Mesenchymal stem cell (in vitro differentiated cells and primary cell): ENCODE data around the gene TC2N.
"Not testable (repeated sequence)": the region's sequence is repeated elsewhere in the genome, so short reads cannot be mapped to it uniquely, and the experiment has no call there.

Experiments used
- DNase-seq: peaks from one replicate; pipeline ENCODE4 v3.0.0-alpha.2; 2013
- H2AFZ ChIP-seq: one replicate; pipeline ENCODE4 v1.6.1; 2013; ENCODE audit warnings: low read depth, mild to moderate bottlenecking, control low read depth, inconsistent platforms, low read length, moderate library complexity
- H2AK5ac ChIP-seq: 2 replicates; pipeline ENCODE4 v1.6.1; 2013; ENCODE audit warnings: low read length, moderate library complexity, mild to moderate bottlenecking, inconsistent platforms; ENCODE audit not compliant: severe bottlenecking
- H2BK120ac ChIP-seq: one replicate; pipeline ENCODE4 v1.6.1; 2013; ENCODE audit warnings: low read depth, mild to moderate bottlenecking, inconsistent platforms, low read length, moderate library complexity
- H2BK12ac ChIP-seq, 2 experiments: one replicate each; pipeline ENCODE4 v1.6.1; 2013; ENCODE audit warnings: inconsistent platforms in 2 of 2, low read length in 2 of 2, mild to moderate bottlenecking in 2 of 2, moderate library complexity in 2 of 2, control low read depth in 1 of 2
- H2BK15ac ChIP-seq: one replicate; pipeline ENCODE4 v1.6.1; 2013; ENCODE audit warnings: mild to moderate bottlenecking, low read depth, inconsistent platforms; ENCODE audit not compliant: poor library complexity, severe bottlenecking
- H2BK5ac ChIP-seq: 2 replicates; pipeline ENCODE4 v1.6.1; 2013; ENCODE audit warnings: low read depth, mild to moderate bottlenecking, low read length, control low read depth, inconsistent platforms; ENCODE audit not compliant: poor library complexity, severe bottlenecking
- H3K14ac ChIP-seq, 2 experiments: one replicate each; pipeline ENCODE4 v1.6.1; 2013; ENCODE audit warnings: inconsistent platforms in 2 of 2, low read length in 2 of 2, control low read depth in 1 of 2, mild to moderate bottlenecking in 1 of 2, moderate library complexity in 1 of 2
- H3K18ac ChIP-seq, 2 experiments: one replicate each; pipeline ENCODE4 v1.6.1; 2013; ENCODE audit warnings: inconsistent platforms in 2 of 2, low read length in 2 of 2, control low read depth in 1 of 2, low read depth in 1 of 2, mild to moderate bottlenecking in 1 of 2
- H3K23ac ChIP-seq, 2 experiments: one replicate each; pipeline ENCODE4 v1.6.1; 2013; ENCODE audit warnings: inconsistent platforms in 2 of 2, low read length in 2 of 2, mild to moderate bottlenecking in 2 of 2, moderate library complexity in 2 of 2, control low read depth in 1 of 2
- H3K27ac ChIP-seq: 2 replicates; pipeline ENCODE4 v1.5.1; 2013; ENCODE audit warnings: mild to moderate bottlenecking, moderate library complexity, low read length, control low read depth, inconsistent platforms; ENCODE audit not compliant: poor library complexity, severe bottlenecking
- H3K27me3 ChIP-seq, 2 experiments: 2 replicates each; pipeline versions ENCODE4 v1.6.1 to v1.7.0; 2013; ENCODE audit warnings: low read length in 2 of 2, mild to moderate bottlenecking in 2 of 2, moderate library complexity in 2 of 2, control low read depth in 1 of 2, inconsistent platforms in 1 of 2; ENCODE audit not compliant: control insufficient read depth in 1 of 2, insufficient read depth in 1 of 2
- H3K36me3 ChIP-seq, 2 experiments: 2 replicates each; pipeline versions ENCODE4 v1.6.1 to v1.7.0; 2013; ENCODE audit warnings: low read length in 2 of 2, control low read depth in 1 of 2, inconsistent platforms in 1 of 2, low read depth in 1 of 2, mild to moderate bottlenecking in 1 of 2; ENCODE audit not compliant: insufficient read depth in 2 of 2, control insufficient read depth in 1 of 2
- H3K4ac ChIP-seq, 2 experiments: one replicate each; pipeline ENCODE4 v1.6.1; 2013; ENCODE audit warnings: inconsistent platforms in 2 of 2, low read length in 2 of 2, mild to moderate bottlenecking in 2 of 2, moderate library complexity in 2 of 2, control low read depth in 1 of 2, low read depth in 1 of 2
- H3K4me1 ChIP-seq: 2 replicates; pipeline ENCODE4 v1.6.1; 2013; ENCODE audit warnings: low read depth, low read length, control low read depth; ENCODE audit not compliant: control insufficient read depth, insufficient read depth
- H3K4me2 ChIP-seq: 2 replicates; pipeline ENCODE4 v1.6.1; 2013; ENCODE audit warnings: low read length, mild to moderate bottlenecking, inconsistent platforms; ENCODE audit not compliant: poor library complexity, severe bottlenecking
- H3K4me3 ChIP-seq, 2 experiments: 2 replicates each; pipeline versions ENCODE4 v1.5.1 to v1.7.0; 2013; ENCODE audit warnings: low read length in 2 of 2, mild to moderate bottlenecking in 2 of 2, control low read depth in 1 of 2, low read depth in 1 of 2; ENCODE audit not compliant: insufficient read depth in 1 of 2
- H3K79me1 ChIP-seq: replicated peaks from 2 replicates; pipeline ENCODE4 v1.6.1; 2013; ENCODE audit warnings: mild to moderate bottlenecking, control low read depth, low read length, inconsistent platforms; ENCODE audit not compliant: poor library complexity, severe bottlenecking
- H3K9ac ChIP-seq: 2 replicates; pipeline ENCODE4 v1.7.0; 2013; ENCODE audit warnings: mild to moderate bottlenecking, low read length, moderate library complexity
- H3K9me3 ChIP-seq: 2 replicates; pipeline ENCODE4 v1.7.0; 2013; ENCODE audit warnings: mild to moderate bottlenecking, low read length; ENCODE audit not compliant: control insufficient read depth
- H4K8ac ChIP-seq: one replicate; pipeline ENCODE4 v1.6.1; 2013; ENCODE audit warnings: inconsistent platforms, mild to moderate bottlenecking, low read length, moderate library complexity
- H4K91ac ChIP-seq: one replicate; pipeline ENCODE4 v1.6.1; 2013; ENCODE audit warnings: mild to moderate bottlenecking, low read length, inconsistent platforms
- WGBS: methylation state at CpG from one replicate; pipeline ENCODE4 v1.1.7; 2013; ENCODE audit warnings: mixed read lengths; 5-methylcytosine and 5-hydroxymethylcytosine counted together

TC2N gene

GRCh38 chr14:91847693-91848092 lies 19.6 kb downstream of the TC2N start:
- H3K27ac ChIP-seq = no peak overlapping the region
- no peaks in the 10 kb centered on the region for H3K4me1 ChIP-seq
- H4K91ac ChIP-seq = no peak overlapping the region
- H3K9ac ChIP-seq = no peak overlapping the region
- no peak overlapping the region for H4K8ac ChIP-seq
- H3K9me3 ChIP-seq = no peaks in the 10 kb centered on the region
- DNase-seq = no peak
- no peak overlapping the region for H2BK5ac ChIP-seq
- H3K36me3 ChIP-seq = no peaks in the 10 kb centered on the region
- H2AK5ac ChIP-seq = no peak overlapping the region
- H3K4me3 ChIP-seq = no peak overlapping the region
- no peak overlapping the region for H2BK120ac ChIP-seq
- H3K4ac ChIP-seq = no peak overlapping the region
- H3K4me2 ChIP-seq = no peak overlapping the region
- H2BK15ac ChIP-seq = no peak overlapping the region
- peaks cover 0 to 16% of the 10 kb centered on the region in 2 experiments for H3K27me3 ChIP-seq
- no peak overlapping the region for H3K14ac ChIP-seq
- H3K23ac ChIP-seq = no peak overlapping the region
- no peaks in the 10 kb centered on the region for H3K79me1 ChIP-seq
- no CpG with 5 or more reads among the region's 1 CpG for WGBS
- no peak overlapping the region for H3K18ac ChIP-seq
- H2AFZ ChIP-seq = no peak overlapping the region
- H2BK12ac ChIP-seq = no peak overlapping the region

- H2BK15ac ChIP-seq = no peak overlapping the region
- no peak overlapping the region for H3K4me2 ChIP-seq
- no peak overlapping the region for H3K23ac ChIP-seq
- DNase-seq = no peak
- WGBS = 57% methylated on average over 2 of the region's 2 CpGs
- H3K79me1 ChIP-seq = no peaks in the 10 kb centered on the region
- H2BK5ac ChIP-seq = no peak overlapping the region
- no peak overlapping the region for H2AFZ ChIP-seq
- no peak overlapping the region for H3K18ac ChIP-seq
- no peak overlapping the region for H3K9ac ChIP-seq
- no peak overlapping the region for H2AK5ac ChIP-seq
- H3K4me3 ChIP-seq = no peak overlapping the region
- H3K9me3 ChIP-seq = no peaks in the 10 kb centered on the region
- no peak overlapping the region for H2BK120ac ChIP-seq
- H3K4me1 ChIP-seq = no peaks in the 10 kb centered on the region
- H3K4ac ChIP-seq = no peak overlapping the region
- peaks cover 0 to 28% of the 10 kb centered on the region in 2 experiments for H3K27me3 ChIP-seq
- no peak overlapping the region for H3K14ac ChIP-seq
- H3K36me3 ChIP-seq = no peaks in the 10 kb centered on the region
- no peak overlapping the region for H2BK12ac ChIP-seq
- no peak overlapping the region for H4K91ac ChIP-seq
- H4K8ac ChIP-seq = no peak overlapping the region
- H3K27ac ChIP-seq = no peak overlapping the region
Measured at GRCh38 chr14:91845652-91846051, 21.7 kb downstream of the TC2N start.

GRCh38 chr14:91845056-91845455 lies 22.3 kb downstream of the TC2N start:
- H3K18ac ChIP-seq, H2BK12ac ChIP-seq, H3K27ac ChIP-seq, H4K8ac ChIP-seq, H3K4me1 ChIP-seq, H3K9me3 ChIP-seq, H3K14ac ChIP-seq, H2BK5ac ChIP-seq, H2BK15ac ChIP-seq, DNase-seq, H2BK120ac ChIP-seq, H3K79me1 ChIP-seq, H3K4me2 ChIP-seq, H2AFZ ChIP-seq, H4K91ac ChIP-seq, H3K23ac ChIP-seq, H2AK5ac ChIP-seq, H3K9ac ChIP-seq, H3K4me3 ChIP-seq, H3K36me3 ChIP-seq, H3K4ac ChIP-seq: not testable (repeated sequence)
- 100% methylated on average over 6 of the region's 8 CpGs for WGBS
- H3K27me3 ChIP-seq = peaks cover 0 to 28% of the 10 kb centered on the region in 2 experiments

DNA sequence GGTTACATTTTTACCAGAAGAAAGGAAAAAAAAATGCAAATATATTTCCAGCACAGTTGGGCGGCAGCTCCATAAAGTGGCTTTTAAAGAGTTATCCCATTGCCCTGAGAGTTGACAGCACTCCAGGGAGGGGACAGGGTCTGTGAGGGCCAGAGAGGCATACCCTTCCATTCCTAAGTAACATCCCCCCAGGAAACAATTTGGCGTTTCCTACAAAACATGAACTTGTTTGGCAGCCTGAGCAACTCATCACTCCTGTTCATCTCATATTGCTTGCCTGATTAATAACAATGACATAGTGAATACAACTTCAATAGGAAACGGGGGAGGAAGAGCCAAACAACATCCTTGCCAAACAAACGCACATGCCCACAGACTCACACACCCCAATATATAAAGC lies 23.3 kb downstream of the TC2N start:
- Histone ChIP-seq H3K4ac (no peak overlapping the region), H2BK12ac (no peak overlapping the region), H3K4me1 (no peaks in the 10 kb centered on the region), H2AK5ac (no peak overlapping the region), H3K27me3 (peaks cover 0 to 36% of the 10 kb centered on the region in 2 experiments), H3K36me3 (no peaks in the 10 kb centered on the region), H3K4me3 (no peak overlapping the region), H3K14ac (no peak overlapping the region), H3K27ac (no peak overlapping the region), H3K9me3 (no peaks in the 10 kb centered on the region), H2BK120ac (no peak overlapping the region), H2AFZ (no peak overlapping the region), H3K4me2 (no peak overlapping the region), H3K23ac (no peak overlapping the region), H3K79me1 (no peaks in the 10 kb centered on the region), H2BK15ac (no peak overlapping the region), H2BK5ac (no peak overlapping the region), H4K91ac (no peak overlapping the region), H3K18ac (no peak overlapping the region), H4K8ac (no peak overlapping the region), H3K9ac (no peak overlapping the region)
- 90% methylated on average over 4 of the region's 4 CpGs for WGBS
- DNase-seq = no peak
